ENCODE results near the gene TMEM242.

Gene TMEM242

DNA sequence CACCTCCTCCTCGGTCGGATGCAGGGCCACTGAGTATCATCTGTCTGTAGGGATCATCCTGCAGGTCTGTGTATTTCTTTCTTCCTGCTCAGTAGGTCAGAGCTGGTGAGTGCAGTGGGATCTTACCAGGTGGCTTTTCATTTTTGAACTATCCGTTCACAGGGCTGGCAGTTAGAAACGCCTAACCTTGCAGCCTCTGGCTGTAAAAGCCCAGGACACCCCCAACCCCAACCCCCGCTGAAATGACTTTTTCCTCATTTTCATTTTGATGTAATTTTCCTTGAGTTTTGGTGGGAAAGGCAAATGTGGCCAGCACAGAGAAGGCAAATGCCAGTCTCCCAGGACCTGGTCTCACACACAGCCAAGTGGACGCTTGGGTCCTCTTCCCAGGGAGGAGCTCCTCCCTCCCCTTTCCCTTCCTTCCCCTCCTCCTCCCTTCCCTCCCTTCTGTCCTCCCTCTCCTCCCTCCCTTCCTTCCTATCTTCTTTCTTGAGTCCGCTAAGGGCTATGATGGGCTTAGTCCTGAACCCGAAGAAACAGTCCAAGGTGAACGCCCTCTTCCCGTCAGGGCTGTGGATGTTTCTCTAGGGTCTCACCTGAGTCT lies 36.0 kb downstream of the TMEM242 start:
- Histone ChIP-seq H2AFZ (ENCODE audit: low read length) (no peak overlapping the region), H3K36me3 (ENCODE audit: insufficient read depth, low read length) (peaks cover 25% of the 10 kb centered on the region; the same call in 1 of the 2 replicates), H3F3A (ENCODE audit: low read depth) (no peaks in the 10 kb centered on the region), H3K9me3 (ENCODE audit: insufficient read depth, low read depth, low read length) (no peaks in the 10 kb centered on the region), H3K9ac (ENCODE audit: low read depth, low read length, poor library complexity, severe bottlenecking) (no peak overlapping the region), H3K27me3 (ENCODE audit: insufficient read depth, low read length, poor library complexity, severe bottlenecking) (no peaks in the 10 kb centered on the region), H3K9me2 (replicated peaks; ENCODE audit: low read depth, low read length) (no peaks in the 10 kb centered on the region), H4K20me1 (ENCODE audit: insufficient read depth, low read length, poor library complexity, severe bottlenecking) (no peaks in the 10 kb centered on the region), H3K4me3 (ENCODE audit: low read length, poor library complexity, severe bottlenecking) (no peak overlapping the region), H3K79me2 (ENCODE audit: insufficient read depth, low read length) (no peaks in the 10 kb centered on the region), H3K4me1 (ENCODE audit: insufficient read depth, low read length, poor library complexity, severe bottlenecking) (peaks cover 4% of the 10 kb centered on the region), H3K4me2 (ENCODE audit: low read depth, low read length, poor library complexity, severe bottlenecking) (no peak overlapping the region)
- no peak for TF ChIP-seq EZH2phosphoT487 (IDR thresholded peaks at IDR 0.05; ENCODE audit: borderline replicate concordance)
- TF ChIP-seq, protein P1, sequence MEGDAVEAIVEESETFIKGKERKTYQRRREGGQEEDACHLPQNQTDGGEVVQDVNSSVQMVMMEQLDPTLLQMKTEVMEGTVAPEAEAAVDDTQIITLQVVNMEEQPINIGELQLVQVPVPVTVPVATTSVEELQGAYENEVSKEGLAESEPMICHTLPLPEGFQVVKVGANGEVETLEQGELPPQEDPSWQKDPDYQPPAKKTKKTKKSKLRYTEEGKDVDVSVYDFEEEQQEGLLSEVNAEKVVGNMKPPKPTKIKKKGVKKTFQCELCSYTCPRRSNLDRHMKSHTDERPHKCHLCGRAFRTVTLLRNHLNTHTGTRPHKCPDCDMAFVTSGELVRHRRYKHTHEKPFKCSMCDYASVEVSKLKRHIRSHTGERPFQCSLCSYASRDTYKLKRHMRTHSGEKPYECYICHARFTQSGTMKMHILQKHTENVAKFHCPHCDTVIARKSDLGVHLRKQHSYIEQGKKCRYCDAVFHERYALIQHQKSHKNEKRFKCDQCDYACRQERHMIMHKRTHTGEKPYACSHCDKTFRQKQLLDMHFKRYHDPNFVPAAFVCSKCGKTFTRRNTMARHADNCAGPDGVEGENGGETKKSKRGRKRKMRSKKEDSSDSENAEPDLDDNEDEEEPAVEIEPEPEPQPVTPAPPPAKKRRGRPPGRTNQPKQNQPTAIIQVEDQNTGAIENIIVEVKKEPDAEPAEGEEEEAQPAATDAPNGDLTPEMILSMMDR (conservative IDR thresholded peaks at IDR 0.05; ENCODE audit: low read length) = no peak

DNA sequence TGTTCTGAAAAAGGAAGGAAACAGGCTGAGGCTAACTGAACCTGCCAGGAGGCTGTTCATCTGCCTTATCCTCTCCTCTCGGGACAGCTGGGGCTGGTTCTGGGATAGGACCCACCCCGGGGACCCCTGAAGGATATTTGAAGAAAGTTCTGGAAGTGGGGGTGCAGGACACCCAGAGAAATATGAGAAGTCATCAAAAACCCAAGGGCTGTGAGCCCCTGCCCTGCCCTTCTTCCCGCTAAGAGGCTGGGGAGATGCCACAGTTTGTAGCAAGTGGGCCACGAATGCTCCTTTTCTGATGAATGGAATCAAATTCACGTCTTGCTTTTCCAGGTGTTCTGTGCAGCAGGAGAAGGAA lies 37.9 kb downstream of the TMEM242 start:
- Histone ChIP-seq H3K4me1 (ENCODE audit: insufficient read depth, low read length, poor library complexity, severe bottlenecking) (no peaks in the 10 kb centered on the region), H3K9ac (ENCODE audit: low read depth, low read length, poor library complexity, severe bottlenecking) (no peak overlapping the region), H4K20me1 (ENCODE audit: insufficient read depth, low read length, poor library complexity, severe bottlenecking) (no peaks in the 10 kb centered on the region), H3K9me2 (replicated peaks; ENCODE audit: low read depth, low read length) (no peaks in the 10 kb centered on the region), H3K27me3 (ENCODE audit: insufficient read depth, low read length, poor library complexity, severe bottlenecking) (no peaks in the 10 kb centered on the region), H3K4me3 (ENCODE audit: low read length, poor library complexity, severe bottlenecking) (no peak overlapping the region), H3K79me2 (ENCODE audit: insufficient read depth, low read length) (no peaks in the 10 kb centered on the region), H3F3A (ENCODE audit: low read depth) (no peaks in the 10 kb centered on the region), H2AFZ (ENCODE audit: low read length) (no peak overlapping the region), H3K9me3 (ENCODE audit: insufficient read depth, low read depth, low read length) (no peaks in the 10 kb centered on the region), H3K4me2 (ENCODE audit: low read depth, low read length, poor library complexity, severe bottlenecking) (no peak overlapping the region), H3K36me3 (ENCODE audit: insufficient read depth, low read length) (peaks cover 9% of the 10 kb centered on the region; the same call in 1 of the 2 replicates)
- no peak for TF ChIP-seq EZH2phosphoT487 (IDR thresholded peaks at IDR 0.05; ENCODE audit: borderline replicate concordance)
- TF ChIP-seq, protein P1 (conservative IDR thresholded peaks at IDR 0.05; ENCODE audit: low read length) = no peak

DNA sequence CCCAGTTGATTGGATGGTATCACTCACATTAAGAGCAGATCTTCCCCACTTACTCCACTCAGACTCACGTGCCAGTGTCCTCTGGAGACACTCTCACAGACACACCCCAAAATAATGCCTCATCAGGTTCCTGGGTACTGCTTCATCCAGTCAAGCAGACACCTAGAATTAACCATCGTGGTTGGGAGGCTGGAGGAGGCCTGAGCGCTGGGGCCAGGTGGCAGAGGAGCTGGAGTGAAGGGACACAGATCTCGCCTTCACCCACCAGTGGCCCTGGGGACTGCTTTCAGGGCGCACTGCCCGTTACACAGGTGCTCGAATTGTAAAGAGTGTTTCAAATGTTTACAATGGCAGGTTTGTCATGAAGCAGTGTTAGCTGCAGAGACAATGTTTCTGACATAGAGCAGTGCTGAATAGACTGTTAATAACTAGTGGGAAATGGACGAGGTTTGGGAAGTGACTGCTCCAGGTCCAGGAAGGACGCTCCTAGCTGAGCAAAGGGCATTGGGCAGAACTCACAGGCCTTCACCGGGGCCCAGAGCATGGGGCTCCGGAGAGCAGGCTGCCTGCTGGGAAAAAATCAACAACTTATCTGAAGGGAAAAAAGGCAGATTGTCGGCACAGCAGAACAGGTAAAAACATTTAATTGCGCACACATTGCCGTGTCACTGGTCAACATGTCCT lies 38.4 kb downstream of the TMEM242 start:
- no peak overlapping the region for H3K4me3 ChIP-seq (ENCODE audit: low read length, poor library complexity, severe bottlenecking)
- H3K36me3 ChIP-seq (ENCODE audit: insufficient read depth, low read length) = peaks cover 3% of the 10 kb centered on the region; the same call in 1 of the 2 replicates
- no peaks in the 10 kb centered on the region for H3K9me3 ChIP-seq (ENCODE audit: insufficient read depth, low read depth, low read length)
- no peaks in the 10 kb centered on the region for H3K4me1 ChIP-seq (ENCODE audit: insufficient read depth, low read length, poor library complexity, severe bottlenecking)
- no peaks in the 10 kb centered on the region for H3F3A ChIP-seq (ENCODE audit: low read depth)
- H3K9me2 ChIP-seq (replicated peaks; ENCODE audit: low read depth, low read length) = no peaks in the 10 kb centered on the region
- H3K27me3 ChIP-seq (ENCODE audit: insufficient read depth, low read length, poor library complexity, severe bottlenecking) = no peaks in the 10 kb centered on the region
- H3K9ac ChIP-seq (ENCODE audit: low read depth, low read length, poor library complexity, severe bottlenecking) = no peak overlapping the region
- no peaks in the 10 kb centered on the region for H4K20me1 ChIP-seq (ENCODE audit: insufficient read depth, low read length, poor library complexity, severe bottlenecking)
- no peak overlapping the region for H3K4me2 ChIP-seq (ENCODE audit: low read depth, low read length, poor library complexity, severe bottlenecking)
- no peaks in the 10 kb centered on the region for H3K79me2 ChIP-seq (ENCODE audit: insufficient read depth, low read length)
- TF ChIP-seq, protein P1 (conservative IDR thresholded peaks at IDR 0.05; ENCODE audit: low read length) = no peak
- no peak for TF ChIP-seq EZH2phosphoT487 (IDR thresholded peaks at IDR 0.05; ENCODE audit: borderline replicate concordance)
- no peak overlapping the region for H2AFZ ChIP-seq (ENCODE audit: low read length)

Measured in Loucy (cell line).